ENCODE measurements around the gene TP53INP2.
A peak's percentile ranks its signal among the peaks of the same experiment; 100 is the strongest.
"Not testable (repeated sequence)": the region's sequence is repeated elsewhere in the genome, so short reads cannot be mapped to it uniquely, and the experiment has no call there.

Gene TP53INP2

GRCh38 chr20:34704177-34705007, at the start of gene TP53INP2:
Gene TP53INP2, plus strand, starts transcription at chr20:34704344. Its CDS starts 4,396 bp downstream, at chr20:34708740.
- DNase-seq: peak; percentile 92

GRCh38 chr20:34658654-34659053, 45.5 kb upstream of the TP53INP2 start:
- not testable (repeated sequence) for DNase-seq

- DNase-seq: not testable (repeated sequence)
Observed at GRCh38 chr20:34661811-34662210, 42.3 kb upstream of the TP53INP2 start.

- DNase-seq: no peak
Observed at GRCh38 chr20:34663213-34663943, 40.8 kb upstream of the TP53INP2 start.

GRCh38 chr20:34664751-34665150, 39.4 kb upstream of the TP53INP2 start:
- DNase-seq: not testable (repeated sequence)

- DNase-seq: no peak
Observed at GRCh38 chr20:34669094-34669493, 35.0 kb upstream of the TP53INP2 start.

- no peak for DNase-seq
Observed at GRCh38 chr20:34673412-34673811, 30.7 kb upstream of the TP53INP2 start.

GRCh38 chr20:34675561-34675960, 28.6 kb upstream of the TP53INP2 start:
- no peak for DNase-seq

- DNase-seq: no peak
Observed at GRCh38 chr20:34675993-34676641, 28.0 kb upstream of the TP53INP2 start.

GRCh38 chr20:34676642-34677373, 27.3 kb upstream of the TP53INP2 start, which contains the start of gene PIGU:
Gene PIGU, minus strand, starts transcription at chr20:34677092. Its CDS starts 7 bp downstream, at chr20:34677085.
- peak; percentile 92 for DNase-seq

GRCh38 chr20:34680586-34681175, 23.5 kb upstream of the TP53INP2 start:
- no peak for DNase-seq

- DNase-seq: no peak
Observed at GRCh38 chr20:34683667-34684066, 20.5 kb upstream of the TP53INP2 start.

- no peak for DNase-seq
Observed at GRCh38 chr20:34689486-34689885, 14.7 kb upstream of the TP53INP2 start.

GRCh38 chr20:34691838-34692237, 12.3 kb upstream of the TP53INP2 start:
- no peak for DNase-seq

GRCh38 chr20:34693414-34693813, 10.7 kb upstream of the TP53INP2 start:
- no peak for DNase-seq

GRCh38 chr20:34701405-34702085, 2.6 kb upstream of the TP53INP2 start:
- DNase-seq: no peak

- no peak for DNase-seq
Observed at GRCh38 chr20:34703061-34703423, 1.1 kb upstream of the TP53INP2 start.

- no peak for DNase-seq
Observed at GRCh38 chr20:34703424-34704176, 544 bp upstream of the TP53INP2 start.

GRCh38 chr20:34705008-34705396, 858 bp downstream of the TP53INP2 start:
- no peak for DNase-seq

- DNase-seq: no peak
Observed at GRCh38 chr20:34705397-34706301, 1.5 kb downstream of the TP53INP2 start.

Data from NCI-H446 treated with DMSO at 0.1 percent for 48 hours (cell line).